ENCODE data around the gene RSPH6A.

DNA sequence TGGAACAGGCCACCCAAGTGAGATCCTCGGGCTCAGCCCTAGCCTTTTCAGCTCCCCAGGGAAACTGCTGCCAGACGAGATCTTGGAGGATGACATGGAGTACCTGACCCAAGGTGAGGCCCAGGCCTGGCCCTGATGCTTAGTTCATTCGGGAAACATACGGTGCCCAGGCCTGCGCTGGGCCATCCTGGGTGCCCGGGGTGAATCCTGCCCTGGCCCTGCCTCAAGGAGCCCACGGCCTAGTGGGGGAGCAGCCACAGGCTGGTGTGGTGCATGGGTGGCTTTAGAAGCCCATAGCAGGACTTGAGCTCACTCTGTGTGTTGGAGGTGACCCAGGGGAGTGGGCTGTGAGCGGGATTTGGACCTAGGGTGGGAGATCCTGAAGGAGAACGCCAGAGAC lies 56.2 kb downstream of the RSPH6A start:
- TF ChIP-seq, protein P1, sequence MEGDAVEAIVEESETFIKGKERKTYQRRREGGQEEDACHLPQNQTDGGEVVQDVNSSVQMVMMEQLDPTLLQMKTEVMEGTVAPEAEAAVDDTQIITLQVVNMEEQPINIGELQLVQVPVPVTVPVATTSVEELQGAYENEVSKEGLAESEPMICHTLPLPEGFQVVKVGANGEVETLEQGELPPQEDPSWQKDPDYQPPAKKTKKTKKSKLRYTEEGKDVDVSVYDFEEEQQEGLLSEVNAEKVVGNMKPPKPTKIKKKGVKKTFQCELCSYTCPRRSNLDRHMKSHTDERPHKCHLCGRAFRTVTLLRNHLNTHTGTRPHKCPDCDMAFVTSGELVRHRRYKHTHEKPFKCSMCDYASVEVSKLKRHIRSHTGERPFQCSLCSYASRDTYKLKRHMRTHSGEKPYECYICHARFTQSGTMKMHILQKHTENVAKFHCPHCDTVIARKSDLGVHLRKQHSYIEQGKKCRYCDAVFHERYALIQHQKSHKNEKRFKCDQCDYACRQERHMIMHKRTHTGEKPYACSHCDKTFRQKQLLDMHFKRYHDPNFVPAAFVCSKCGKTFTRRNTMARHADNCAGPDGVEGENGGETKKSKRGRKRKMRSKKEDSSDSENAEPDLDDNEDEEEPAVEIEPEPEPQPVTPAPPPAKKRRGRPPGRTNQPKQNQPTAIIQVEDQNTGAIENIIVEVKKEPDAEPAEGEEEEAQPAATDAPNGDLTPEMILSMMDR (conservative IDR thresholded peaks at IDR 0.05): no peak
- no peak for TF ChIP-seq EZH2 (IDR thresholded peaks at IDR 0.05; ENCODE audit: low read depth)

All from PC-9 (cell line).